Measurements from ENCODE around the gene TLK2.

Gene TLK2

DNA sequence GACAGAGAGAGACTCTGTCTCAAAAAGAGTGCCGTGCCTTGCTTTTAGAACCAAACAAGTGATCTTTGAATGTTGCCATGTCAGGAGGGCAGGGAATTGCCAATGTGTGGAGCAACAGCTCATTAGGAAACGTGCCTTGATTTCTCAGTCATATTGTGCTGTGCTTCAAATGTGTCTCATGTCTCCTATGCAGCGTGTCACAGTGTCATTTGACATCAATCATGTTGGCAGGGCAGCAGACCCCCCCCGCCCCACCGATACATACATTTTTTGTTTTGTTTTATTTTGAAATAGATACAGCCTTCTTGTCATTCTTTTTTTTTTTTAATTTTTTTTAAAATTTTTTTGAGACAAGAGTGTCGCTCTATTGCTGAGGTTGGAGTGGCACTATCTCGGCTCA is 170.9 kb downstream of the TLK2 start:
- H3K4me1 ChIP-seq (ENCODE audit: control insufficient read depth, insufficient read depth, low read length, poor library complexity, severe bottlenecking): peaks cover 16% of the 10 kb centered on the region
- no peak overlapping the region for H3K27ac ChIP-seq (ENCODE audit: insufficient read depth, low read length, poor library complexity, severe bottlenecking)
- no peaks in the 10 kb centered on the region for H3K9me3 ChIP-seq (ENCODE audit: control insufficient read depth, low read length)
- no peaks in the 10 kb centered on the region for H3K27me3 ChIP-seq (replicated peaks; ENCODE audit: control insufficient read depth, insufficient read depth, low read length, poor library complexity, severe bottlenecking)
- DNase-seq: no peak
- no peaks in the 10 kb centered on the region for H3K36me3 ChIP-seq (ENCODE audit: control insufficient read depth, insufficient read depth, low read length)
- no peak overlapping the region for H3K4me3 ChIP-seq (ENCODE audit: insufficient read depth, low read depth, low read length, poor library complexity, severe bottlenecking)

GRCh38 chr17:62650587-62650986 is 172.0 kb downstream of the TLK2 start:
- Histone ChIP-seq H3K4me1 (ENCODE audit: control insufficient read depth, insufficient read depth, low read length, poor library complexity, severe bottlenecking) (peaks cover 16% of the 10 kb centered on the region), H3K27me3 (replicated peaks; ENCODE audit: control insufficient read depth, insufficient read depth, low read length, poor library complexity, severe bottlenecking) (no peaks in the 10 kb centered on the region), H3K27ac (ENCODE audit: insufficient read depth, low read length, poor library complexity, severe bottlenecking) (no peak overlapping the region), H3K36me3 (ENCODE audit: control insufficient read depth, insufficient read depth, low read length) (no peaks in the 10 kb centered on the region), H3K4me3 (ENCODE audit: insufficient read depth, low read depth, low read length, poor library complexity, severe bottlenecking) (no peak overlapping the region), H3K9me3 (ENCODE audit: control insufficient read depth, low read length) (no peaks in the 10 kb centered on the region)
- DNase-seq: no peak

GRCh38 chr17:62652251-62653001 is 173.8 kb downstream of the TLK2 start:
- H3K4me3 ChIP-seq (ENCODE audit: insufficient read depth, low read depth, low read length, poor library complexity, severe bottlenecking): peak overlapping the region; percentile 72
- H3K27me3 ChIP-seq (replicated peaks; ENCODE audit: control insufficient read depth, insufficient read depth, low read length, poor library complexity, severe bottlenecking): no peaks in the 10 kb centered on the region
- DNase-seq: no peak
- H3K27ac ChIP-seq (ENCODE audit: insufficient read depth, low read length, poor library complexity, severe bottlenecking): no peak overlapping the region
- H3K9me3 ChIP-seq (ENCODE audit: control insufficient read depth, low read length): no peaks in the 10 kb centered on the region
- peaks cover 16% of the 10 kb centered on the region for H3K4me1 ChIP-seq (ENCODE audit: control insufficient read depth, insufficient read depth, low read length, poor library complexity, severe bottlenecking)
- no peaks in the 10 kb centered on the region for H3K36me3 ChIP-seq (ENCODE audit: control insufficient read depth, insufficient read depth, low read length)

- no peaks in the 10 kb centered on the region for H3K27me3 ChIP-seq (replicated peaks; ENCODE audit: control insufficient read depth, insufficient read depth, low read length, poor library complexity, severe bottlenecking)
- DNase-seq: peak; percentile 22 to 34 (median 23)
- H3K9me3 ChIP-seq (ENCODE audit: control insufficient read depth, low read length): no peaks in the 10 kb centered on the region
- H3K4me3 ChIP-seq (ENCODE audit: insufficient read depth, low read depth, low read length, poor library complexity, severe bottlenecking): peak overlapping the region; percentile 72
- peaks cover 16% of the 10 kb centered on the region for H3K4me1 ChIP-seq (ENCODE audit: control insufficient read depth, insufficient read depth, low read length, poor library complexity, severe bottlenecking)
- H3K27ac ChIP-seq (ENCODE audit: insufficient read depth, low read length, poor library complexity, severe bottlenecking): no peak overlapping the region
- H3K36me3 ChIP-seq (ENCODE audit: control insufficient read depth, insufficient read depth, low read length): no peaks in the 10 kb centered on the region
These were observed 174.6 kb downstream of the TLK2 start for GRCh38 chr17:62653002-62653825.

DNA sequence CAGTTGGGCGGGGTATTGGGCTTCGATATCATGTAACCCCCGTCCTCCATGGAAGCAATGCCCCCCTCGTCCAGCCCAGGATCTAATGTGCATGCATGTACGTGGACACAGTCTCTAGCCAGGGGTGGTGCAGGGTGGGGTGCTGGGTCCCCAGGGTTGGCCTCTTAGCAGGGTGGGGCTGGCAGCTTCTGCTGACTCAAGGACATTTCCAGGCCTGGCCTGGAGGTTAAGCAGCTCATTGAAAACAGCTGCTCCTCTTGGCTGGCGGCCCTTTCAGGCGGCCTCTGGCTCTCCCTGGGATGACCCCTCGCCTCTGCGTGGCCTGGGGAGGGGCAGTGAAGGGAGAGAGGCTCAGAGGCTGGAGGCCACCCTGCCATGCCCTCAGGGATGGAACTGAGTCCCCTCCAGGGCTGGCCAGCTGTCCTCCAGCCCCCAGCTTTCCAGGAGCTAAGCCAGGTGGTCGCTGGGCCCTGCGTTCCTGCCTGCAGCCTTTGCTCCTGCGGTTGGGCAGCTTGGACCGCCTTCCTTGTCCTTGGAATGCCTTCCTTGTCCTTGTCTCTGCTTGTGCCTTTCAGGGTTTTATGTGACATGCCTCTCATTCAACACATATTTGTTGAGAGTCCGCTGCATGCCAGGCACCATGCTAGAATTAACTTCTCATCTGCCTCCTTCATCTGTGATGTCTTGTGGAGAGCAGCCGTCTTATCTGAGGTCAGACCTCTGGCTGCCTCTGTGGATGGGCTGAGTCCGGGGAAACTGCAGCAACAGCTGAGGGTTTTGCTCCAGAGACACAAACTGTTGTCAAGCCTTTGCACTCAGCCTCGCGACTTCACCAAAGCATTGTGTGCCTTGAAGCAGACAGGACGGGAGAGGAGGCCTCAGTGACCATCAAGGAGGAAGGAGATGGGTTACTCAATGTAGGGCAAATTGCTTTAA is 175.5 kb downstream of the TLK2 start:
- Histone ChIP-seq H3K36me3 (ENCODE audit: control insufficient read depth, insufficient read depth, low read length) (no peaks in the 10 kb centered on the region), H3K4me1 (ENCODE audit: control insufficient read depth, insufficient read depth, low read length, poor library complexity, severe bottlenecking) (peaks cover 16% of the 10 kb centered on the region), H3K4me3 (ENCODE audit: insufficient read depth, low read depth, low read length, poor library complexity, severe bottlenecking) (no peak overlapping the region), H3K27ac (ENCODE audit: insufficient read depth, low read length, poor library complexity, severe bottlenecking) (no peak overlapping the region), H3K27me3 (replicated peaks; ENCODE audit: control insufficient read depth, insufficient read depth, low read length, poor library complexity, severe bottlenecking) (no peaks in the 10 kb centered on the region), H3K9me3 (ENCODE audit: control insufficient read depth, low read length) (no peaks in the 10 kb centered on the region)
- no peak for DNase-seq

GRCh38 chr17:62655656-62656055 is 177.0 kb downstream of the TLK2 start:
- peaks cover 16% of the 10 kb centered on the region for H3K4me1 ChIP-seq (ENCODE audit: control insufficient read depth, insufficient read depth, low read length, poor library complexity, severe bottlenecking)
- no peaks in the 10 kb centered on the region for H3K9me3 ChIP-seq (ENCODE audit: control insufficient read depth, low read length)
- no peak for DNase-seq
- no peak overlapping the region for H3K27ac ChIP-seq (ENCODE audit: insufficient read depth, low read length, poor library complexity, severe bottlenecking)
- H3K4me3 ChIP-seq (ENCODE audit: insufficient read depth, low read depth, low read length, poor library complexity, severe bottlenecking): no peak overlapping the region
- H3K27me3 ChIP-seq (replicated peaks; ENCODE audit: control insufficient read depth, insufficient read depth, low read length, poor library complexity, severe bottlenecking): no peaks in the 10 kb centered on the region
- H3K36me3 ChIP-seq (ENCODE audit: control insufficient read depth, insufficient read depth, low read length): no peaks in the 10 kb centered on the region

- no peak for DNase-seq
- Histone ChIP-seq H3K27me3 (replicated peaks; ENCODE audit: control insufficient read depth, insufficient read depth, low read length, poor library complexity, severe bottlenecking) (no peaks in the 10 kb centered on the region), H3K4me1 (ENCODE audit: control insufficient read depth, insufficient read depth, low read length, poor library complexity, severe bottlenecking) (peaks cover 16% of the 10 kb centered on the region), H3K27ac (ENCODE audit: insufficient read depth, low read length, poor library complexity, severe bottlenecking) (no peak overlapping the region), H3K4me3 (ENCODE audit: insufficient read depth, low read depth, low read length, poor library complexity, severe bottlenecking) (no peak overlapping the region), H3K9me3 (ENCODE audit: control insufficient read depth, low read length) (no peaks in the 10 kb centered on the region), H3K36me3 (ENCODE audit: control insufficient read depth, insufficient read depth, low read length) (no peaks in the 10 kb centered on the region)
These were observed 177.8 kb downstream of the TLK2 start for GRCh38 chr17:62656446-62656845.

DNA sequence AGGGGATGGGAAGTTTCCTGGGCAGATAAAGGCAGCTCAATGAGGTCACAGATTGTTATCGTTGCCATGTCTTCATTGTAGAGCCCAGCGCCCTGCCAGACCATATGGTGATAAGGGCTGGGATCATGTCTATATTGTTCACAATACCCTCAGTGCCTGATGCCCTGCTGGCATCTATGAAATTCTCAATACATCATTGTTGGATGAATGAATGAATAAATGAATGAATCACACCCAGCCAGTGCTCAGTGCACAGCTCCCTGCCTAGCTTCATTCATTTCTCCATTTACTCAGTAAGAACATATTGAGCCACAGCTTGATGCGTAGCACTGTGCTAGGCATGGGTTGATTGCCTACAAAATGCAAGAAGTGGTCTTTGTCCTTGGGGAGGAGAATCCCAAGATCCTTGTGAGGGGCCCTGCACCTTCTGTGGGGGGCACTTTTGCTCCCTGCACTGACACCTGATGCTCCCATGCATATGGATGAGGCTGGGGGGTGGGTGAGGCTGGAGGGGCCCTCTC is 178.6 kb downstream of the TLK2 start:
- Histone ChIP-seq H3K27ac (ENCODE audit: insufficient read depth, low read length, poor library complexity, severe bottlenecking) (no peak overlapping the region), H3K27me3 (replicated peaks; ENCODE audit: control insufficient read depth, insufficient read depth, low read length, poor library complexity, severe bottlenecking) (no peaks in the 10 kb centered on the region), H3K4me1 (ENCODE audit: control insufficient read depth, insufficient read depth, low read length, poor library complexity, severe bottlenecking) (peaks cover 16% of the 10 kb centered on the region), H3K36me3 (ENCODE audit: control insufficient read depth, insufficient read depth, low read length) (no peaks in the 10 kb centered on the region), H3K9me3 (ENCODE audit: control insufficient read depth, low read length) (no peaks in the 10 kb centered on the region), H3K4me3 (ENCODE audit: insufficient read depth, low read depth, low read length, poor library complexity, severe bottlenecking) (no peak overlapping the region)
- DNase-seq: no peak

GRCh38 chr17:62657690-62658089 is 179.1 kb downstream of the TLK2 start:
- no peak overlapping the region for H3K4me3 ChIP-seq (ENCODE audit: insufficient read depth, low read depth, low read length, poor library complexity, severe bottlenecking)
- no peaks in the 10 kb centered on the region for H3K9me3 ChIP-seq (ENCODE audit: control insufficient read depth, low read length)
- H3K27me3 ChIP-seq (replicated peaks; ENCODE audit: control insufficient read depth, insufficient read depth, low read length, poor library complexity, severe bottlenecking): no peaks in the 10 kb centered on the region
- H3K36me3 ChIP-seq (ENCODE audit: control insufficient read depth, insufficient read depth, low read length): no peaks in the 10 kb centered on the region
- no peak overlapping the region for H3K27ac ChIP-seq (ENCODE audit: insufficient read depth, low read length, poor library complexity, severe bottlenecking)
- H3K4me1 ChIP-seq (ENCODE audit: control insufficient read depth, insufficient read depth, low read length, poor library complexity, severe bottlenecking): peaks cover 11% of the 10 kb centered on the region
- no peak for DNase-seq
